NCI-H69 (cell line): ENCODE results near the gene MET.
"Not testable (repeated sequence)": the region's sequence is repeated elsewhere in the genome, so short reads cannot be mapped to it uniquely, and the experiment has no call there.

ENCODE experiments used
- DNase-seq: peaks from one replicate; lab custom pipeline; 2025; lab: John Stamatoyannopoulos, UW

The MET gene

GRCh38 chr7:116671681-116672595 is at the start of gene MET:
MET (plus strand) TSS chr7:116672196; CDS start chr7:116699085, 26,889 bp downstream.
- peak; percentile 93 for DNase-seq

DNA sequence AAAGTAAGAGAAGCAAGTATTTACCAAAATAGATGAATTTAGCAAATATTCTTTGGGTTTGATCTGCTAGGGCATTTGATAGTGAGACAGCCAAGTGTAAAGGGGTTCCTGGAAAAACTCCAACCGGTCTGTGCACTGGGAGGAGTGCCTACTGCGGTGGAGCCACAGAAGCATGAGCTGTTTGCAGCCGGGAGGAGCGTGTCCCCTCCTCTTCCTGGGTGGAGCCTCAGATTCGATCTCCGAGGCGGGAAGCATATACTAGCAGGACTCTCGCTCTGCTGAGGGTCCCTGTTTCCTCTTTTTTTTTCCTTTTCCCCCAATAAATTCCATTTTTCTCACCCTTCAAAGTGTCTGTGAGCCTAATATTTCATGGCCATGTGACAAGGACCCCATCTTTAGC is 45.1 kb upstream of the MET start:
- DNase-seq: no peak

DNA sequence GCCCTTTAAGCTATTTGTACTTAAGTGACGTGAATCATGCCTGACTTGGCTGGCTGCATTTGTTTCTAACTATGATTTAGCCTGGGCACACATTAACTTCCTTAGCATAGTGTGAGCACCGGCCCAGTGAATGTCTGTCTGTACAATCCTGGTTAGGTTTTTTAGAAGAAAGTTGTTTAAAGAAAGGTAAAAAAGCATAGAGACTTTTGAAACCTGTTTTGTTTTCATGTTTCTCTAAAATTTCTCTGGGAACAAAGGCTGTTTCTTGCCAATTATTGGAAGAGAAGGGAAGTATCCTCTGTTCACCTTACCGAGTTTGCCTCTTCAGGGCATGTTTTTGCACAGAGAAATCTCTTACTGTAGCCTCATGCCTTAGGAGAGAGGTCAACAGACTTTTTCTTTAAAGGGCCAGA is 42.9 kb upstream of the MET start:
- DNase-seq: no peak

DNA sequence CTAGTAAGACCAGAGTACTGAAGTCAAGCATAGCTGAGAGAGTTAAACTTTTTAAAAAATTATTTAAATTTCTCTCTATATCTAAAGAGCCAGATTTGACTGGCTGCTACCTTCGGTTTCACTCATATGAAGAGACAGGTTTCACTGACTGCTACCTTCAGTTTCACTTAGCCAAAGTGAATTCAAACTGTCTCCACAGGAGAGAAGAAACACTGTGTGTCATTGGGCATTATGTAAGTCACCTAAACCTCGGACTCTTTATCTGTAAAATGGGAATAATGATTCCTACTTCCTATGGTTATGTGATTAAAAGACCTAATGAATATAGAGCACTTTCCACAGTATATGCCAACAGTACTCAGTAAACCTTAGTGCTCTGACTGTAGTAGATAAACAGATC is 41.6 kb upstream of the MET start:
- peak; percentile 18 for DNase-seq

DNA sequence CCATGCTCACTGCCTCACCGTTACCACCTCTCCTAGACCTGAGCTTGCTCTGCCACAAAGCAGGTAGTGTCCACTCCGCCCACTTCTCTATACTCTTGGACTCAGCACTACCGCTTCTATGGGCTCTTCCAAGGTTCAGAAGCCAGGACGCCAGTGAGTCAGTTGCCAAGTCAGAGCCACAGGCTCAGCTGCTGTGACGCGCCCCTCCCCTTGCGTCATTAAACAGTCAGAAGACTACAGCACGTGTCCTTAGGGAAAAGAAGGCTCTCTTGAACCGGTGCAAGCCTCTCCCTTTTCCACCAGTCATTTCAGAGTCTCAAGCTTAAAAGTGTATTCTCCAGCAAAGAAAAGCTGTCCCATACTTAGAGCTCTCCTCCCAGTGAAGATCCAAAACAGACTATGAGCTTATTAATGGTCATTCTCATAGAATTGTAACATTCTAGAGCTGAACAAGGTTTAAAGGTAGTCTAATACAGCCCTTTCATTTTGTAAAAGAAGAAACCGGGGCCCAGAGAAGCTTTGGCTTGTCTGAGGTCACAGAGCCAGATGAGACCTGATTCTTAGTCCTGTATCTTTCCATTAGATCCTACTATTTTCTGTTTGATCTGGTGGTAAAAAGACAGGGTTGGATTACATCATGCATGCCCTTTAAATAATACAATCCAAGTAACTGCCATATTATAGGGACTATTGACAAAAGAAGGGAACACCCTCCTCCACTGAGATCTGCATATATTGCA is 40.9 kb upstream of the MET start:
- DNase-seq: peak; percentile 96

DNA sequence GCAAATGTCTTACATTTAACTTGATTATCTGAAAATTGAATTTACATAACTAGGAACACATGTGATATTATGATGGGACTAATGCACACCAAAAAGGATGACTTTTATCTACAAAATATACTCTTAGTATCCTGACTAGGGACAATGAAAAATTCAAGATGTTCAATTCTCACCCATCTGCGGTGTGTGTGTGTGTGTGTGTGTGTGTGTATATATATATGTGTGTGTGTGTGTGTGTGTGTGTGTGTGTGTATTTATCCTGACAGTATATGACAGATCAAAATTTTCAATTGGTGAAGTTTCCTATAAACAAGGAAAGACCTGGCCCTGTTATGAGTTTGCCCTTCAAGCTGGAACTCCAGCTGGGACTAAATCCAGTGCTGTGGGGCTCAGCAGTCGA is 40.3 kb upstream of the MET start:
- no peak for DNase-seq

- no peak for DNase-seq
Observed at GRCh38 chr7:116632384-116632783, 39.6 kb upstream of the MET start.

DNA sequence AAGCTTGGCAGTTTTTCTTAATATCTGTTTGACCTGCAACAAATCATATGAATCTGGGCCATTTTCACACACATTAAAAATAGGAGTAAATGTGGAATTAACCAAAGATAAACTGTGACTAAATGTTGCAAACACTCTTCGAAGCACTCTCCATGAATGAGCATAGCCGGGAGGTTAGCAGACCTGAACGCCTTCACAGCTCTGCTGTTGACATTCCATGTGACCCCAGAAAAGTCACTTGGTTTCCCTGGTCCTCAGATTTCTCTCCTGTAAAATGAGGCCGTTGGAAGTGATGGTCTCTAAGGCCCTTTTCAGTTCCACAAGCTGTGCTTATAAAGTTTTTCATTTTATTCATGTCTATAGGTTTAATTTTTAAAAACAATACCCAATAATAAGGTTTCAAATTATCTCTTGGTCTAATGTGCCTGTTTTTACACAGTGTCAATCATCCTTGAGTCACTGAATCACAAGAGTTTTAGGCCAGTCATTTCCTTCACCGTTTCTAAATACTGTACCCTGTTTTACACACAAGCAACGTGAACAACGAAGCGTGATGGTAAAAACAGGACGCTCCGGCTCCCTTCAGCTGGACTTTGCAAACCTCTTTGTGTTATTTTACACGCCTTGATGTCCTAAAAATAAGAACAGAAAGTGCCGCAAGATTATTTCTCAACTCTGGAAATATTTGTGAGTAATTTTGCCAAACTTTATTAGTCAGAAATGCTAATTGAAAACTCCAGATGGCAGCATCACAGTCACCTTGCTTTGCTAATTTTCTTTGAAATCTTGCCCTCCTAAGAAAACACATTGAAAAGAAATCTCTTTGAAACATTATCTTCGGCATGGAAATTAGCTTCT is 38.6 kb upstream of the MET start:
- DNase-seq: no peak

DNA sequence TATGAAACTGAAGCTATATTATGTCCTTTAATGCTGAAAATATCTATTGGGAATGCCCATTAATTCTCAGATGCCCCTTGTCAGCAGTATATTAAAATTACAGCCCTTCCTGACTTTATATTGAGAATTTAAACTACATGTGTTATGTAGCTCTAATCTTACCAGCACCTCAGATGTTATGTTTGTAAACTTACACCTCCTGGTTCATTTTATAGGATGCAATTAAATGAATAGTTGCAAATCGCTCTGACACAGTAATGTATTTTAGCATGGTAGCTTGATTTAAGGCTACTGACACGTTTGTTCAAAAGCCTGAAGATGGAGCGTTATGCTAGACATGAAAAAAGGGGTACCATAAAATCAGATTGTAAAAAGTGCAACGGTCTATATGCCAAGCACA is 35.0 kb upstream of the MET start:
- DNase-seq: no peak

GRCh38 chr7:116638592-116638991 is 33.4 kb upstream of the MET start:
- DNase-seq: not testable (repeated sequence)

- no peak for DNase-seq
Observed at GRCh38 chr7:116641551-116642153, 30.3 kb upstream of the MET start.

- not testable (repeated sequence) for DNase-seq
Observed at GRCh38 chr7:116643148-116643547, 28.8 kb upstream of the MET start.

GRCh38 chr7:116644628-116645027 is 27.4 kb upstream of the MET start:
- DNase-seq: no peak

- DNase-seq: no peak
Observed at GRCh38 chr7:116647290-116647689, 24.7 kb upstream of the MET start.

GRCh38 chr7:116647861-116648260 is 24.1 kb upstream of the MET start:
- DNase-seq: no peak

- DNase-seq: no peak
Observed at GRCh38 chr7:116650436-116650835, 21.6 kb upstream of the MET start.

- DNase-seq: no peak
Observed at GRCh38 chr7:116652793-116653192, 19.2 kb upstream of the MET start.

DNA sequence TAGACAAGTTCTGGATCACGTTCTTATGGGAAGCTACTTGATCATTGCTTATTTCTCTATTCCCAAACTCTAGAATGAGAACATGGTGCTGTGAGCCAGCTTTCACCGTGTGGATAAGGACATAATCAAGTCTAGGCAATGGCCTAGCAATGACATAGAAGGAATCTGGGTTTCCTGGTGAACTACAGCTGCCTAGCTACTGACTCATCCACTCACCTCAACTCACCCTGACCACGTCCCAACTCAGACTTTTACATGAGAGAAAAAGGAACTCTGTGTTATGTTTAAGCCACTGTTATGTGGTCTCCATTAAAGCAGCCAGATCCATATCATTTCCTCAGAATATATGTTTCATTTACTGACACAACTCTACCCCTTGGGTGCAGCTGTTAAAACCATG is 18.8 kb upstream of the MET start:
- no peak for DNase-seq

- no peak for DNase-seq
Observed at GRCh38 chr7:116653646-116654045, 18.4 kb upstream of the MET start.

- DNase-seq: not testable (repeated sequence)
Observed at GRCh38 chr7:116659248-116659647, 12.7 kb upstream of the MET start.

DNA sequence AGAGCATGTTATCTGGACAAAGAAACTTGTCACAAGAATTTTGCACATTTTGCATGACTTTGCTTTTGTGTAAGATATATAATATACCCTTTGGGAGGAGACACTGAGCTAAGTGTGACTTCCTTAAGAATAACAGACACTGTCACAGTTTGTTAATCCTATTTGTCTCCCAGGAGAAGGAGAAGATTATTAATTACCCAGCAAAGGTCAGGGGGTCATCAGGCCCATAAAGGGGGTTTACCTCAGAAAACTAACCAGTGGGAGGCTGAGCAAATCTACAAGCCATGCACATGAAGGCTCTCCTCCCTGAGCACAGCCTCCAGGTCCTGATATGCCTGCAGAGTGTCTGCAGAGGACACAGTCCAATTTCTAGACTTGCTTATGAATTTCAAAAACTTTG is 10.1 kb upstream of the MET start:
- DNase-seq: no peak

DNA sequence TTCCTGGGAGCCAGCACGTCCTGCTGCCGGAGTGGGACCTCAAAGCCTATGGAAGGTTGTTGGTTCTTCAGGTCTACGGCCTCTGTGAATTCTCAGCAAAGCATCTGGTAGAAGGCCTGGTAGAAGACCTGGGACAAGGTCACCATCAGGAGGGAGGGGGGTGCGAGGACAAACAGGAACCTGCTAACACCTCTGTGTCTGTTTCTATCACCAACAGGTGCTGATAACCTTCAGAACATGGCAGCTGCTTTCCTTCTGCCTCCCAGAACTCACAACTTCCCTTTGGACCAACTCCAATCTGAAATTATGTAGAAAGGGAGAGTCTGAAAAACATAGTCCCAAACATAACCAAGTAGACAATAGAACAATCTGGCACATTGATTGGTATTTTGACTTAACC is 8.3 kb upstream of the MET start:
- DNase-seq: peak; percentile 36
